ENCODE results near the gene CBL.

- TF ChIP-seq, protein P1, sequence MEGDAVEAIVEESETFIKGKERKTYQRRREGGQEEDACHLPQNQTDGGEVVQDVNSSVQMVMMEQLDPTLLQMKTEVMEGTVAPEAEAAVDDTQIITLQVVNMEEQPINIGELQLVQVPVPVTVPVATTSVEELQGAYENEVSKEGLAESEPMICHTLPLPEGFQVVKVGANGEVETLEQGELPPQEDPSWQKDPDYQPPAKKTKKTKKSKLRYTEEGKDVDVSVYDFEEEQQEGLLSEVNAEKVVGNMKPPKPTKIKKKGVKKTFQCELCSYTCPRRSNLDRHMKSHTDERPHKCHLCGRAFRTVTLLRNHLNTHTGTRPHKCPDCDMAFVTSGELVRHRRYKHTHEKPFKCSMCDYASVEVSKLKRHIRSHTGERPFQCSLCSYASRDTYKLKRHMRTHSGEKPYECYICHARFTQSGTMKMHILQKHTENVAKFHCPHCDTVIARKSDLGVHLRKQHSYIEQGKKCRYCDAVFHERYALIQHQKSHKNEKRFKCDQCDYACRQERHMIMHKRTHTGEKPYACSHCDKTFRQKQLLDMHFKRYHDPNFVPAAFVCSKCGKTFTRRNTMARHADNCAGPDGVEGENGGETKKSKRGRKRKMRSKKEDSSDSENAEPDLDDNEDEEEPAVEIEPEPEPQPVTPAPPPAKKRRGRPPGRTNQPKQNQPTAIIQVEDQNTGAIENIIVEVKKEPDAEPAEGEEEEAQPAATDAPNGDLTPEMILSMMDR (IDR thresholded peaks at IDR 0.05) = no peak
- TF ChIP-seq POLR2A (IDR thresholded peaks at IDR 0.05) = no peak
Observed at GRCh38 chr11:119307974-119308373, 101.8 kb downstream of the CBL start.
